OCI-LY3 (cell line): ENCODE measurements around the gene ERGIC1.
"Not testable (repeated sequence)": the region's sequence is repeated elsewhere in the genome, so short reads cannot be mapped to it uniquely, and the experiment has no call there.

ENCODE experiments used
- H2AFZ ChIP-seq: fragments of 200-600, 300-600 bp; shearing (Covaris generic); 2 replicates; pipeline ENCODE4 v1.6.0; 2014; ENCODE audit warnings: antibody characterized with exemption, low read depth, low read length
- H3K27ac ChIP-seq: fragments of 200-600, 300-600 bp; sonication (generic); 2 replicates; pipeline ENCODE4 v1.5.1; 2014; ENCODE audit warnings: mild to moderate bottlenecking, low read length, moderate library complexity, mixed read lengths
- H3K27me3 ChIP-seq: fragments of 200-600, 300-600 bp; sonication (generic); 2 replicates; pipeline ENCODE4 v1.6.1; 2014; ENCODE audit warnings: low read depth, low read length, mixed read lengths
- H3K36me3 ChIP-seq: fragments of 200-600, 300-600 bp; sonication (generic); replicated peaks from 2 replicates; pipeline ENCODE3; 2014; ENCODE audit warnings: low read depth, low read length, mixed read lengths
- H3K4me1 ChIP-seq: fragments of 300-600, 200-600 bp; sonication (generic); 2 replicates; pipeline ENCODE4 v1.6.1; 2014; ENCODE audit warnings: low read length, mixed read lengths
- H3K4me2 ChIP-seq: fragments of 200-600, 300-600 bp; sonication (generic); 2 replicates; pipeline ENCODE4 v1.6.1; 2014; ENCODE audit warnings: low read length, mixed read lengths
- H3K4me3 ChIP-seq: fragments of 300-600, 200-600 bp; sonication (generic); 2 replicates; pipeline ENCODE4 v1.5.1; 2014; ENCODE audit warnings: antibody characterized with exemption, mild to moderate bottlenecking, low read length, moderate library complexity
- H3K79me2 ChIP-seq: fragments of 300-600, 200-600 bp; shearing (Covaris generic); 2 replicates; pipeline ENCODE4 v1.6.1; 2014; ENCODE audit warnings: mild to moderate bottlenecking, low read length, mixed read lengths
- H3K9ac ChIP-seq: fragments of 300-600, 200-600 bp; shearing (Covaris generic); 2 replicates; pipeline ENCODE4 v1.6.0; 2014; ENCODE audit warnings: mild to moderate bottlenecking, low read length, moderate library complexity
- H3K9me3 ChIP-seq: fragments of 200-600, 300-600 bp; shearing (Covaris generic); 2 replicates; pipeline ENCODE4 v1.6.1; 2014; ENCODE audit warnings: low read length, mixed read lengths; ENCODE audit not compliant: insufficient read depth
- H4K20me1 ChIP-seq: fragments of 200-600, 300-600 bp; sonication (generic); 2 replicates; pipeline ENCODE4 v1.6.1; 2016; ENCODE audit warnings: low read length, mixed read lengths; ENCODE audit not compliant: insufficient read depth
- CTCF ChIP-seq: fragments of 200-600, 300-600 bp; sonication (generic); IDR thresholded peaks from 2 replicates; pipeline ENCODE4 v1.5.1; 2014; ENCODE audit warnings: antibody characterized with exemption, low read length, low read depth
- EZH2phosphoT487 ChIP-seq: fragments of 200-600 bp; shearing (Covaris generic); IDR thresholded peaks from 2 replicates; pipeline ENCODE4 v1.6.1; 2018; ENCODE audit warnings: antibody characterized with exemption, mixed run types, low read depth

The ERGIC1 gene

DNA sequence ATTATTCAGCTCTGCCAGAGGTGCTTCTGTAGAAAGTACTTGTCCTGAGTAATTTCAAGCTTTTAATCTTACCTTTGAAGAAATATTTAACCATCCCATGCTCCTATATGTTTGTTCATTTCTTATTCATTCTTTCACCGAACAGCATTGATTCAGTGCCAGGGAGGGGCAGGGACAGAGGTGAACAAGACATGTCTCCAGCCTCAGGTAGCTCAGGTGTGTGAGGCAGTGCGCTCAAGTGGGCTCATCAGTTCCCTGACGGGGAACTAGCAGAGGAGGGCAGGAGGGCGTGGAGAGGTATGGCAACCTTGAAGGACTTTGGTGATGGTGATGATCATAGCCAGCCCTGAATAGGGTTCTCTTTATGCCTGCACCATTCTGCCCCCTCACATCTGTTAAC lies 25.9 kb downstream of the ERGIC1 start:
- Histone ChIP-seq H3K27me3 (no peaks in the 10 kb centered on the region), H3K36me3 (no peaks in the 10 kb centered on the region), H3K9me3 (no peaks in the 10 kb centered on the region), H3K9ac (no peak overlapping the region), H3K4me1 (no peaks in the 10 kb centered on the region), H3K27ac (no peak overlapping the region), H4K20me1 (peaks cover 12% of the 10 kb centered on the region; the same call in 1 of the 2 replicates), H3K4me2 (no peak overlapping the region), H3K79me2 (no peaks in the 10 kb centered on the region), H3K4me3 (no peak overlapping the region), H2AFZ (no peak overlapping the region)
- no peak for TF ChIP-seq CTCF
- TF ChIP-seq EZH2phosphoT487: no peak

DNA sequence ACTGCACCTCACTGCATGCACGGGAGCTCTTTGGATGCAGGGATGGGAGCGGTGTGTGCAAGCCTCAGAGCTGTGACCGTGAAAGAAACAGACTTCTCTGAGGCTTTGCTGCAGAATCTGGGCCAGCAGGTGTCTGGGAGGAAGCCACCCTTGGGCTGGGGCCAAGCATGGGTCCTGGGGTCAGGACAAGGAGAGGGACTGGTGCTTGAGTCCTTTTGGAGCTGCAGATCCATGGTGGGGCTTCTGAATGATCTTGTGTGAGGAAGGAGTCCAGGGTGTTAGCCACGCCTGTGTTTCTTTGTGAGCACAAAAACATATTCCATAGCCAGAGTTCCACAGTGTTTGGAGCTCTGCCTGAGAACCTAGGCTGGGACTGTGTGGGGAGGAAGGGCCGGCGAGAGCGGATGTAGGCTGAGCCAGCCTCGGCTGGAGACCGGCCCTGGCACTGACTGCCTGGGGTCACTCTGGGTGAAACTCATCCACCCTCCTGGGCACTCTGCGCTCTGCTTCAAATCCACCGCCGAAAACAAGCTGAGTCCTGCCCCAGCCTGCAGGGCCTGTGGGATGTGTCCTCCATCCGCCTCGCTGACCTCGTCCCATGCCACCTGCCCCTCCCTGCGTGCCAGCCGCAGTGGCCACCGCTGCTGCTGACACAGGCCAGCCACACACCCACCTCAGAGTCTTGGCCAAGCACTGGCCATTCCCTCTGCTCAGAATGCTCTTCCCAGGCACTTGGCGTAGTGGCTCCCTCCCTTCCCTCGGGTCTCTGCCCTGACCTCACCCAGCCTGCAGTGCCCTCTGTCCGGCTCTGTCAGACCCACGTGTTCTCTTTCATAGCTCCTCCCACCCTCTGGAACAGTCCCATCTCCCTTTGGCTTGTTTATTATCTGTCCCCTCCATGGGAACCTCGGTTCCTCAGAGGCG lies 26.7 kb downstream of the ERGIC1 start:
- no peak overlapping the region for H3K27ac ChIP-seq
- H3K4me2 ChIP-seq: no peak overlapping the region
- H3K9ac ChIP-seq: no peak overlapping the region
- no peak overlapping the region for H3K4me3 ChIP-seq
- no peaks in the 10 kb centered on the region for H3K36me3 ChIP-seq
- H2AFZ ChIP-seq: no peak overlapping the region
- H3K4me1 ChIP-seq: no peaks in the 10 kb centered on the region
- TF ChIP-seq CTCF (no peak), EZH2phosphoT487 (no peak)
- H3K9me3 ChIP-seq: no peaks in the 10 kb centered on the region
- H3K79me2 ChIP-seq: no peaks in the 10 kb centered on the region
- H3K27me3 ChIP-seq: no peaks in the 10 kb centered on the region
- H4K20me1 ChIP-seq: peaks cover 12% of the 10 kb centered on the region; the same call in 1 of the 2 replicates

DNA sequence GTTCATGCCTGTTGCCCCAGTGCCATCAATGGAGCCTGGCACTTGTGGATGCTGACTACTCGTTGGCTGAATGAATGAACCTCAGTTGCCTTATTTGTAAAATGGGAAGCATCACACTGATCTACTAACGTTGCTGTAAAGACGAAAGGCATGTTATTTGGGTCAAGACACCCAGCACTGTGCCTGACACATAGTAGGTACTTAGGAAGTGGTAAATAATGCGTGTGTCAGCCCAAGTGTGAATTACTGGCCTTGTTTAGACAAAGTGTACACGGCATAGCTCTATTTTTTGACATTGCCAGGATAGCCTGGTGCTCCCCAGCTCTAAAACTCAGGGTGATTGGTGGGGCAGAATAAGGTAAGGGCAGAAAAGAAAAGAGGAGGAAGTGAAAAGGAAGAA lies 27.4 kb downstream of the ERGIC1 start:
- H3K27me3 ChIP-seq: no peaks in the 10 kb centered on the region
- peaks cover 3% of the 10 kb centered on the region; the same call in 1 of the 2 replicates for H3K4me1 ChIP-seq
- H3K4me2 ChIP-seq: no peak overlapping the region
- H4K20me1 ChIP-seq: peaks cover 14% of the 10 kb centered on the region; the same call in 1 of the 2 replicates
- H3K79me2 ChIP-seq: no peaks in the 10 kb centered on the region
- H2AFZ ChIP-seq: no peak overlapping the region
- no peaks in the 10 kb centered on the region for H3K9me3 ChIP-seq
- H3K27ac ChIP-seq: no peak overlapping the region
- no peaks in the 10 kb centered on the region for H3K36me3 ChIP-seq
- H3K9ac ChIP-seq: no peak overlapping the region
- no peak overlapping the region for H3K4me3 ChIP-seq
- TF ChIP-seq EZH2phosphoT487 (no peak), CTCF (no peak)

- Histone ChIP-seq H3K4me1 (peaks cover 6% of the 10 kb centered on the region; the same call in 1 of the 2 replicates), H4K20me1 (peaks cover 22% of the 10 kb centered on the region), H3K4me2 (no peak overlapping the region), H3K9me3 (no peaks in the 10 kb centered on the region), H3K9ac (no peak overlapping the region), H3K79me2 (no peaks in the 10 kb centered on the region), H3K4me3 (no peak overlapping the region), H3K27ac (no peak overlapping the region), H3K27me3 (no peaks in the 10 kb centered on the region), H2AFZ (no peak overlapping the region), H3K36me3 (no peaks in the 10 kb centered on the region)
- TF ChIP-seq EZH2phosphoT487 (no peak), CTCF (no peak)
These were observed 28.2 kb downstream of the ERGIC1 start for GRCh38 chr5:172862165-172862801.

DNA sequence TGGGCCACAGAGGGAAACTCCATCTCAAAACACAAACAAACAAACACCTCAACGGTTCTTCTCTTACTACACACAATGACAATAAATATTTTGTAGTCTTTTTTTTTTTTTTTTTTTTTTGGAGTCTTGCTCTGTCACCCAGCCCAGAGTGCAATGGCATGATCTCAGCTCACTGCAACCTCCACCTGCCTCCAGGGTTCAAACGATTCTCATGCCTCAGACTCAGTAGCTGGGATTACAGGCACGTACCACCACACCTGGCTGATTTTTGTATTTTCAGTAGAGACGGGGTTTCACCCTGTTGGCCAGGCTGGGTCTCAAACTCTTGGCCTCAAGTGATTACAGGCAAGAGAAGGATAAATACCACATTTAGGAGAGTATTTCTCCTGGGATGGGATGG lies 30.1 kb downstream of the ERGIC1 start:
- H3K4me1 ChIP-seq, H3K36me3 ChIP-seq, H3K79me2 ChIP-seq, H3K27me3 ChIP-seq, H3K9me3 ChIP-seq, H3K4me3 ChIP-seq, H2AFZ ChIP-seq, H3K27ac ChIP-seq, H3K9ac ChIP-seq, H3K4me2 ChIP-seq: not testable (repeated sequence)
- peaks cover 31% of the 10 kb centered on the region for H4K20me1 ChIP-seq
